DND-41 (cell line): ENCODE results near the gene CLRN3.

ENCODE experiments used
- ATAC-seq: fragments of 200-7000 bp; cut with Tn5 transposase; 3 replicates; pipeline ENCODE4 v1.9.1; 2021; ENCODE audit warnings: low read depth; ENCODE audit not compliant: insufficient read depth
- DNase-seq: peaks from one replicate; pipeline ENCODE4 v3.0.0-alpha.2; 2020
- H2AFZ ChIP-seq: 2 replicates; pipeline ENCODE4 v1.6.0; 2012; ENCODE audit warnings: low read depth, low read length
- H3K27ac ChIP-seq: 2 replicates; pipeline ENCODE4 v1.5.1; 2012; ENCODE audit warnings: low read length, inconsistent platforms
- H3K27me3 ChIP-seq: fragments of 200-600 bp; sonication (generic); 2 replicates; pipeline ENCODE4 v1.6.0; 2012; ENCODE audit warnings: low read length, mild to moderate bottlenecking, inconsistent platforms; ENCODE audit not compliant: insufficient read depth, poor library complexity
- H3K36me3 ChIP-seq: 2 replicates; pipeline ENCODE4 v1.5.1; 2012; ENCODE audit warnings: low read length, inconsistent platforms; ENCODE audit not compliant: insufficient read depth
- H3K4me1 ChIP-seq: 2 replicates; pipeline ENCODE4 v1.5.1; 2012; ENCODE audit warnings: mild to moderate bottlenecking, low read length; ENCODE audit not compliant: insufficient read depth
- H3K4me2 ChIP-seq: 2 replicates; pipeline ENCODE4 v1.6.0; 2012; ENCODE audit warnings: mild to moderate bottlenecking, moderate library complexity, low read length, inconsistent platforms; ENCODE audit not compliant: insufficient read depth
- H3K4me3 ChIP-seq, 2 experiments: fragments of 200-600 bp in 1 of 2; shearing (Covaris generic) in 1 of 2; 2 replicates each; pipeline ENCODE4 v1.5.1; 2012 to 2016; ENCODE audit warnings: inconsistent platforms in 2 of 2, low read length in 2 of 2, mild to moderate bottlenecking in 2 of 2, low read depth in 1 of 2, moderate library complexity in 1 of 2
- H3K79me2 ChIP-seq: 2 replicates; pipeline ENCODE4 v1.6.0; 2012; ENCODE audit warnings: low read length, inconsistent platforms; ENCODE audit not compliant: insufficient read depth
- H3K9ac ChIP-seq: 2 replicates; pipeline ENCODE4 v1.6.0; 2012; ENCODE audit warnings: low read depth, mild to moderate bottlenecking, inconsistent platforms, low read length, moderate library complexity
- H3K9me3 ChIP-seq: 2 replicates; pipeline ENCODE4 v1.5.1; 2012; ENCODE audit warnings: low read length, moderate library complexity, mild to moderate bottlenecking, inconsistent platforms; ENCODE audit not compliant: insufficient read depth, severe bottlenecking
- H4K20me1 ChIP-seq: 2 replicates; pipeline ENCODE4 v1.6.0; 2012; ENCODE audit warnings: low read length; ENCODE audit not compliant: insufficient read depth
- CTCF ChIP-seq: IDR thresholded peaks from 2 replicates; pipeline ENCODE4 v1.5.1; 2012; ENCODE audit warnings: borderline replicate concordance, low read length, moderate library complexity, mild to moderate bottlenecking; ENCODE audit not compliant: poor library complexity, severe bottlenecking; ENCODE audit errors: extremely low read depth
- EZH2 ChIP-seq: IDR thresholded peaks from 3 replicates; pipeline ENCODE4 v1.6.1; 2012; ENCODE audit warnings: borderline replicate concordance, low read depth, mild to moderate bottlenecking, moderate library complexity, low read length, inconsistent platforms; ENCODE audit not compliant: severe bottlenecking

CLRN3 gene

GRCh38 chr10:127882801-127883459, 9.8 kb downstream of the CLRN3 start:
- H3K4me2 ChIP-seq = no peak overlapping the region
- no peak overlapping the region for H3K9ac ChIP-seq
- no peak overlapping the region for H3K27ac ChIP-seq
- H3K79me2 ChIP-seq = no peaks in the 10 kb centered on the region
- no peaks in the 10 kb centered on the region for H3K9me3 ChIP-seq
- DNase-seq (no peak), ATAC-seq (no peak)
- no peaks in the 10 kb centered on the region for H3K36me3 ChIP-seq
- peaks cover 12% of the 10 kb centered on the region for H3K4me1 ChIP-seq
- H3K27me3 ChIP-seq = peaks cover 5% of the 10 kb centered on the region
- H2AFZ ChIP-seq = no peak overlapping the region
- TF ChIP-seq EZH2 = no peak
- no peak for TF ChIP-seq CTCF
- H3K4me3 ChIP-seq = no peak overlapping the region
- H4K20me1 ChIP-seq = no peaks in the 10 kb centered on the region

- H3K36me3 ChIP-seq = no peaks in the 10 kb centered on the region
- no peaks in the 10 kb centered on the region for H4K20me1 ChIP-seq
- DNase-seq (no peak), ATAC-seq (no peak)
- no peak overlapping the region for H2AFZ ChIP-seq
- H3K79me2 ChIP-seq = no peaks in the 10 kb centered on the region
- peaks cover 12% of the 10 kb centered on the region for H3K4me1 ChIP-seq
- no peak overlapping the region for H3K9ac ChIP-seq
- no peaks in the 10 kb centered on the region for H3K9me3 ChIP-seq
- H3K4me2 ChIP-seq = no peak overlapping the region
- H3K27me3 ChIP-seq = peaks cover 5% of the 10 kb centered on the region
- H3K27ac ChIP-seq = no peak overlapping the region
- TF ChIP-seq CTCF (no peak), EZH2 (no peak)
- no peak overlapping the region for H3K4me3 ChIP-seq
These were observed 10.3 kb downstream of the CLRN3 start for GRCh38 chr10:127882391-127882790.

GRCh38 chr10:127881262-127881661, 11.5 kb downstream of the CLRN3 start:
- H4K20me1 ChIP-seq = no peaks in the 10 kb centered on the region
- no peaks in the 10 kb centered on the region for H3K79me2 ChIP-seq
- H3K27ac ChIP-seq = no peak overlapping the region
- H3K4me3 ChIP-seq = no peak overlapping the region
- H3K4me1 ChIP-seq = peaks cover 12% of the 10 kb centered on the region
- H2AFZ ChIP-seq = no peak overlapping the region
- no peak for DNase-seq
- H3K9ac ChIP-seq = no peak overlapping the region
- H3K9me3 ChIP-seq = no peaks in the 10 kb centered on the region
- H3K4me2 ChIP-seq = no peak overlapping the region
- H3K27me3 ChIP-seq = peaks cover 5% of the 10 kb centered on the region
- no peak for ATAC-seq
- no peak for TF ChIP-seq EZH2
- no peak for TF ChIP-seq CTCF
- H3K36me3 ChIP-seq = no peaks in the 10 kb centered on the region

- H3K4me3 ChIP-seq = no peak overlapping the region
- H4K20me1 ChIP-seq = no peaks in the 10 kb centered on the region
- H3K9ac ChIP-seq = no peak overlapping the region
- H3K27me3 ChIP-seq = peaks cover 5% of the 10 kb centered on the region
- DNase-seq (peak; percentile 67), ATAC-seq (peak; percentile 91)
- no peaks in the 10 kb centered on the region for H3K9me3 ChIP-seq
- peak overlapping the region; percentile 36; the same call in 1 of the 2 replicates for H3K27ac ChIP-seq
- H3K4me2 ChIP-seq = no peak overlapping the region
- H3K79me2 ChIP-seq = no peaks in the 10 kb centered on the region
- H3K36me3 ChIP-seq = no peaks in the 10 kb centered on the region
- H3K4me1 ChIP-seq = peaks cover 12% of the 10 kb centered on the region
- no peak overlapping the region for H2AFZ ChIP-seq
- TF ChIP-seq EZH2 (no peak), CTCF (no peak)
These were observed 12.2 kb downstream of the CLRN3 start for GRCh38 chr10:127880557-127880956.
